ENCODE results near the gene PTMS.
A peak's percentile ranks its signal among the peaks of the same experiment; 100 is the strongest.

PTMS gene

DNA sequence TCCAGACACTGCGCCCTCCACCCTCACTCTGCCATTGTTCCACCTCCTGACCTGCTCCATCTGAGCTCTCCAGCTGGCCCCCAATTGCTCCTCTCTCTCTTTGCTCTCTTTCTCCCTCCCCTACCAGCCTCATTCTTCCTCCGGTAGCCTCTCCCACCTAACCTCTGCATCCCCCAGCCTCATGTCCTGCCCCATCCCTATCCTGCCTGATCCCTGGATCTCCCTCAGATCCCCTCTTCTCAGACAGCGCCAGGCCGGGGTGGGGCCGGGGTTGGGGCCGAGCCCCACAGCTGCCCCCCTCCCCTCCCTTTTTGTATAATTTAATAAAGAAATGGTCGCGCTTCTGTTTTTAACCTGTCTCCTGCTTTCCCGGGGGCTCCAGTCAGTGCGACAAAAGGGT, 4.4 kb downstream of the PTMS start:
- TF ChIP-seq, protein P1, sequence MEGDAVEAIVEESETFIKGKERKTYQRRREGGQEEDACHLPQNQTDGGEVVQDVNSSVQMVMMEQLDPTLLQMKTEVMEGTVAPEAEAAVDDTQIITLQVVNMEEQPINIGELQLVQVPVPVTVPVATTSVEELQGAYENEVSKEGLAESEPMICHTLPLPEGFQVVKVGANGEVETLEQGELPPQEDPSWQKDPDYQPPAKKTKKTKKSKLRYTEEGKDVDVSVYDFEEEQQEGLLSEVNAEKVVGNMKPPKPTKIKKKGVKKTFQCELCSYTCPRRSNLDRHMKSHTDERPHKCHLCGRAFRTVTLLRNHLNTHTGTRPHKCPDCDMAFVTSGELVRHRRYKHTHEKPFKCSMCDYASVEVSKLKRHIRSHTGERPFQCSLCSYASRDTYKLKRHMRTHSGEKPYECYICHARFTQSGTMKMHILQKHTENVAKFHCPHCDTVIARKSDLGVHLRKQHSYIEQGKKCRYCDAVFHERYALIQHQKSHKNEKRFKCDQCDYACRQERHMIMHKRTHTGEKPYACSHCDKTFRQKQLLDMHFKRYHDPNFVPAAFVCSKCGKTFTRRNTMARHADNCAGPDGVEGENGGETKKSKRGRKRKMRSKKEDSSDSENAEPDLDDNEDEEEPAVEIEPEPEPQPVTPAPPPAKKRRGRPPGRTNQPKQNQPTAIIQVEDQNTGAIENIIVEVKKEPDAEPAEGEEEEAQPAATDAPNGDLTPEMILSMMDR (conservative IDR thresholded peaks at IDR 0.05): no peak
- H3K27ac ChIP-seq: peak overlapping the region; percentile 97; the same call in 1 of the 2 replicates

DNA sequence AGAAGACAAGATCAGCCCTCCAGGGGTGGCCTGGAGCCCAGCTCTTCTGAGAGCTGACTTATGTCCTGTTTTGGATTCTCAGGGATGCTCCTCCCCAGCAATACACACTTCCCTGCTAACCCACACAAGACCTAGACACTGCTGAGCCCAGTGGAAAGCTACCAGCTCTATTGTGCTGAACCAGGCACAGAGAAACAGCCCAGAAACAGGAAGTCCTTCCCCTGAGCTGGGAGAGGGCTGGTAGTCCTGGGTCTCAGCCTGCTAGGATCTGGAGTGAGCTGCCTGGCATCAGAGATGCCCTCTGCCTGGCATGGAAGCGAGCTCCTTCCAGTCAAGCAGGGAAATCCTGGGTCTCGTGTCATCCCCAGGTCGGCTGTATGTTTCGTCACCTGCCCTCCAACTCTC, 4.9 kb downstream of the PTMS start:
- TF ChIP-seq, protein P1 (conservative IDR thresholded peaks at IDR 0.05): no peak
- peak overlapping the region; percentile 97; the same call in 1 of the 2 replicates for H3K27ac ChIP-seq

DNA sequence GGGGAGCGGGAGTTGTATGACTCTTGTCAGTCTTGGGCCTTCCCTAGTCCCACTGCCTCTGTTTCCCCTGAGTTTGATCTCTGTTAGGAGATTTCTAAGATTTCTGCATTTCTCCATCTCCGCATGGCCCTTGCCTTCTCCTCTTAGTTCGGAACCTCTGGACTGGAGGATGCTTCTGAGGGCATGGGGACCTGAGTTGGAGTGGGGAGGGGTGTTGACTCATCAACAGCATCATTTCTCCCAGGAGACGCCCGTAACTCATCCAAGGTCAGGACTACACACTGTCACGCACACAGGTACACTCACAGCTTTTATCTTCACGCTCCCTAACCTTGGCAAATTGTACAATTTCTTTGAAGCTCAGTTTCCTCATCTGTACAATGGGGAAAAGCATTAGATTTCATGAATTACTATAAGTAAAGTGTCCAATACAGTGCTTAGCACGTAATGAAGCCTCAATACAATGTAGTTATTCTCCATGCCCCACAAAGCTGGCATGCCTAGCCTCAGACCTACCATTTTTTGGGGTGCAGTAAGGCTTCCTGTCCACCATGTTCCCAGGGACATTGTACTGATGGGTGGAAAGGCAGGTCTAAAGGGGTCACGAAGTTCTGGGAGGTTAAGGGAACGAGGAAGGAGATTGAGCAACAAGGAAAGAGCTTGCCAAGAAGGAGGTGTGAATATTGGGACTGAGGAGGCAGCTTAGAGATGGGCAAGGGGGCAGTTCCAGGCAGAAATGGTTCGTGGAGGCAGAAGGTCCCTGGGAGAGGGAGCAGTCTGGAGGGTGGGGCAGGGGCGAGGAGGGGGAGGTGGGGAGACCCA, 5.6 kb downstream of the PTMS start:
- TF ChIP-seq, protein P1 (conservative IDR thresholded peaks at IDR 0.05): no peak
- 0 out of 2 replicates have a peak overlapping the region, but pooled peaks have one; percentile 97 for H3K27ac ChIP-seq

DNA sequence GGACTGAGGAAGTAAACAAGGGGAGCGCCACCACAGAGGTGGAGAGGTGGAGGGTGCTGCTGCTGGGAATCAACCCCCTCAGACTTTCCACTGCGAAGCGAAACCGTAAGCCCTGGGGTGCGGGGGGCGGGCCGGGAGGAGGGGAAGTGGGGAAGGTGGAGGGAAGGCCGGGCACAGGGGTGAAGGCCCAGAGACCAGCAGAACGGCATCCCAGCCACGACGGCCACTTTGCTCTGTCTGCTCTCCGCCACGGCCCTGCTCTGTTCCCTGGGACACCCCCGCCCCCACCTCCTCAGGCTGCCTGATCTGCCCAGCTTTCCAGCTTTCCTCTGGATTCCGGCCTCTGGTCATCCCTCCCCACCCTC, 6.2 kb downstream of the PTMS start, which contains the start of gene LAG3:
Gene LAG3, plus strand, starts transcription at position 190 of the 365 bp plus-strand sequence. CDS start 333 bp downstream, outside the sequence.
- TF ChIP-seq, protein P1 (conservative IDR thresholded peaks at IDR 0.05): no peak
- H3K27ac ChIP-seq: peak within 1 kb of the TSS; percentile 97

DNA sequence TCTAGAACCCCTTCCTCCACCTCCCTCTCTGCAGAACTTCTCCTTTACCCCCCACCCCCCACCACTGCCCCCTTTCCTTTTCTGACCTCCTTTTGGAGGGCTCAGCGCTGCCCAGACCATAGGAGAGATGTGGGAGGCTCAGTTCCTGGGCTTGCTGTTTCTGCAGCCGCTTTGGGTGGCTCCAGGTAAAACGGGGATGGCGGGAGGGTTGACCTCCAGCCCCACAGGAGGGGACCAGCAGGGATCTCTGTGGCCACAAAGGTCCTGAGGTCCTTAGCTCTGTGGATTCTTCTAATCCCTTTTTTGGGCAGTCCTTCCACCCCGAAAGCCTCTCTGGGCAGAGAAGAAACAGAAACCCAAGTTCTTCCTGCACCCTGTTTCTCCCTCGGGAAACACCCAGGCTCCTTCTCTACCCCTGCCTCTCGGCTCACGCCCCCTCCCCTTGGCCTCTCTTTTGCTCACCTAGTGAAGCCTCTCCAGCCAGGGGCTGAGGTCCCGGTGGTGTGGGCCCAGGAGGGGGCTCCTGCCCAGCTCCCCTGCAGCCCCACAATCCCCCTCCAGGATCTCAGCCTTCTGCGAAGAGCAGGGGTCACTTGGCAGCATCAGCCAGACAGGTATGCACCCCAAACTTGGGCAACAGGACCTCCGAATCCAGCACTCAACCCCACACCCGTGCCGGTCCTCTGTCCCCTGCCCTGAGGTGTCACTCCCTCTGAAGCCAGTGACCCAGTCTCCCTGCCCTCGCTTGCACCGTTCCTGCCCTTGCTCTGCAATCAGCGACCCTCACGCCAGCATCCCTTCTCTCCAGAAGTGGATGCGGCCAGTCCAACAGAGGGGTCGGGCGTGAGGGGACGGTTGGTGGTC, 6.8 kb downstream of the PTMS start:
- H3K27ac ChIP-seq: peak overlapping the region; percentile 87
- TF ChIP-seq, protein P1 (conservative IDR thresholded peaks at IDR 0.05): no peak

DNA sequence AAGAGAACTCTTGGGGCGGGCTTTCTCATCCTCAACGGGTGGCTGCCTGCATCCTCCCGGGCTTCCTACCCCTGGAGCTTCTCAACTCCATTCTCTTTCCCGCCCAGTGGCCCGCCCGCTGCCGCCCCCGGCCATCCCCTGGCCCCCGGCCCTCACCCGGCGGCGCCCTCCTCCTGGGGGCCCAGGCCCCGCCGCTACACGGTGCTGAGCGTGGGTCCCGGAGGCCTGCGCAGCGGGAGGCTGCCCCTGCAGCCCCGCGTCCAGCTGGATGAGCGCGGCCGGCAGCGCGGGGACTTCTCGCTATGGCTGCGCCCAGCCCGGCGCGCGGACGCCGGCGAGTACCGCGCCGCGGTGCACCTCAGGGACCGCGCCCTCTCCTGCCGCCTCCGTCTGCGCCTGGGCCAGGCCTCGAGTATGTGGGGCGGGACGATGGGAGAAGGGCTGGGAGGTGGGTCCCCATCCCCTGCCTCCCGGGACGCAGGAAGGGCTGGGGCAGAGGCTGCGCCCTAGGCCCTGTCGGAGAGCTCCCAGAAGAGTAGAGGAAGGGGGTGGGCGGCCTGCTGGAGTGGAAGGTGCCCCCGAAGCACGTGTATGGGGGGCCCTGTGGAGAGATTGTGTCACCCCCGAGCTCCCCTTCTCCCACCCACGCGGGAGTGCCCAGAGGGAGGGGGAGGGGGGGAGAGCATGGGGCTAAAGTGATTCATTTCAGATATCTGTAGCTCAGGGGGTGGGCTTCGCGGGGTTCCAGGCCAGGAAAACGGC, 7.6 kb downstream of the PTMS start:
- TF ChIP-seq, protein P1 (conservative IDR thresholded peaks at IDR 0.05): no peak
- peak overlapping the region; percentile 87 for H3K27ac ChIP-seq

Measured in VCaP (cell line).